ENCODE measurements around the gene PLAC9. TPM values are rescaled to one million over a fixed set of nuclear protein-coding genes. Genes with fewer than 3 reads are reported as not detected.

Gene PLAC9
- total RNA-seq, 4 donors from 2014 or later: 1.3 to 17.4 (median 8.5) TPM

- no peak overlapping the region for H3K4me3 ChIP-seq (ENCODE audit: low read depth, poor library complexity, severe bottlenecking)
- WGBS, 2 donors: 62 to 85% methylated on average over 2 of the region's 2 CpGs
- no peak for TF ChIP-seq POLR2A (IDR thresholded peaks at IDR 0.05)
- no peak for TF ChIP-seq CTCF (IDR thresholded peaks at IDR 0.05)
- no peak for DNase-seq (ENCODE audit: low spot score in 2 of 2)
- intact Hi-C loops (cut with DNase I; ENCODE audit: low total_unique reads): loop anchor here (5.0 kb wide), 2 partner anchors 57 to 778 kb away; partner anchors contain the start of gene ANXA11
Measured at GRCh38 chr10:80150172-80150571, 17.6 kb downstream of the PLAC9 start.

GRCh38 chr10:80152820-80153219, 20.3 kb downstream of the PLAC9 start:
- H3K4me3 ChIP-seq (ENCODE audit: low read depth, poor library complexity, severe bottlenecking): no peak overlapping the region
- DNase-seq (ENCODE audit: low spot score in 2 of 2): no peak
- TF ChIP-seq POLR2A (IDR thresholded peaks at IDR 0.05): no peak
- no peak for TF ChIP-seq CTCF (IDR thresholded peaks at IDR 0.05)
- intact Hi-C loops (cut with DNase I; ENCODE audit: low total_unique reads): loop anchor here (5.0 kb wide), 2 partner anchors 54 to 781 kb away; partner anchors contain the start of gene ANXA11
- WGBS, 2 donors: 89 to 92% methylated on average over 6 of the region's 6 CpGs

GRCh38 chr10:80153460-80153859, 20.9 kb downstream of the PLAC9 start:
- intact Hi-C loops (cut with DNase I; ENCODE audit: low total_unique reads): loop anchor here (5.0 kb wide), 2 partner anchors 54 to 781 kb away; partner anchors contain the start of gene ANXA11
- TF ChIP-seq CTCF (IDR thresholded peaks at IDR 0.05) (no peak), POLR2A (IDR thresholded peaks at IDR 0.05) (no peak)
- no peak for DNase-seq (ENCODE audit: low spot score in 2 of 2)
- H3K4me3 ChIP-seq (ENCODE audit: low read depth, poor library complexity, severe bottlenecking): no peak overlapping the region
- 67 to 87% methylated on average over 3 of the region's 3 CpGs for WGBS, 2 donors

- intact Hi-C loops (cut with DNase I; ENCODE audit: low total_unique reads): loop anchor here (5.0 kb wide), 2 partner anchors 53 to 782 kb away; partner anchors contain the start of gene ANXA11
- no peak overlapping the region for H3K4me3 ChIP-seq (ENCODE audit: low read depth, poor library complexity, severe bottlenecking)
- TF ChIP-seq CTCF (IDR thresholded peaks at IDR 0.05) (no peak), POLR2A (IDR thresholded peaks at IDR 0.05) (no peak)
- DNase-seq (ENCODE audit: low spot score in 2 of 2): no peak
- WGBS, 2 donors: 55 to 83% methylated on average over 5 of the region's 5 CpGs
Measured at GRCh38 chr10:80154626-80154977, 22.1 kb downstream of the PLAC9 start.

GRCh38 chr10:80154978-80155695, 22.6 kb downstream of the PLAC9 start:
- intact Hi-C loops (cut with DNase I; ENCODE audit: low total_unique reads): loop anchor here (5.0 kb wide), 2 partner anchors 52 to 783 kb away; partner anchors contain the start of gene ANXA11

More at GRCh38 chr10:80154978-80155695, 22.6 kb downstream of the PLAC9 start:
- DNase-seq (ENCODE audit: low spot score in 2 of 2): no peak
- 30 to 41% methylated on average over 10 of the region's 10 CpGs for WGBS, 2 donors
- H3K4me3 ChIP-seq (ENCODE audit: low read depth, poor library complexity, severe bottlenecking): no peak overlapping the region
- no peak for TF ChIP-seq POLR2A (IDR thresholded peaks at IDR 0.05)
- TF ChIP-seq CTCF (IDR thresholded peaks at IDR 0.05): no peak

Data from lower leg skin (tissue), 4 donors.